NCI-H774 (cell line): ENCODE results near the gene RAB7A.
A peak's percentile ranks its signal among the peaks of the same experiment; 100 is the strongest.

ENCODE experiments used
- DNase-seq: peaks from one replicate; lab custom pipeline; 2025; lab: John Stamatoyannopoulos, UW

RAB7A gene

GRCh38 chr3:128726023-128727016 lies at the start of gene RAB7A:
Gene RAB7A, plus strand, starts transcription at chr3:128726183. Its CDS starts 69,185 bp downstream, at chr3:128795368.
- peak; percentile 96 for DNase-seq

DNA sequence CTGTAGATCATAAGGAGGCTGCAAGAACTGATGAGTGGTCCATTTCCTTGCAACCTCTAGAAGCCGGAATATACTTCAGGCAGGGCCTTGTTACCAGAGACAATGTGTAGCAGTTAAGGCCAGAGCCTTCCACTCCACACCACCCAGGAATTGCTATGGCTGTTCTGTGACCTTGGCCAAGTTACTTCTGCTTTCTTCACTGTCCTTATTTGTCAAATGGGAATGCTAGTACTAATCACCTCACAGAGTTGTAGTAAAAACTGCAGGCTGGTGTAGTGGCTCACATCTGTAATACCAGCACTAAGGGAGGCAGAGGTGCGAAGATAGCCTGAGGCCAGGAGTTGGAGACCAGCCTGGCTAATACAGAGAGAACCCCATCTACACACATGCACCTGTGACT lies 46.6 kb upstream of the RAB7A start:
- DNase-seq: no peak

GRCh38 chr3:128680603-128681368 lies 45.2 kb upstream of the RAB7A start:
- peak; percentile 97 for DNase-seq

DNA sequence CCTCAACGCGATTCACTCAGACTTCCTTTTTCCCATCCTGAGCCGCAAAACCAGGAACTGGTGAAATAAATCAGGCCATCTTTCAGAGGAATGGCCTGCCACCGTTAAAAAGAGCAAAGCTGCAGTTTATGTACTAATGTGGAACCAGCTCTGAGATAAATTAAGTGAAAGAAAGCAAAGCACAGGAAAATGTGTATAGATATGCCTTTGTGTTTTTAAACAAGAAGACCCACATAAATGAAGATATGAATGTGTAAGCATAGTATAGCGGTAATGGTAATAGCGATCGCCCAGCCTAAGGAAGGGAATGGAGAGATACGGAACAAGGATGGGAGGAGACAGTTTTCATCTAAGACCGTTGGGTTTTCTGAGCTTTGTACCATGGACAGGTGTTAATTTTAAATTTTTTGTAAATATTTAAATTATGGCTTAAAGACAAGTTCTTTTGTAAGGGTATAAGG lies 44.6 kb upstream of the RAB7A start:
- no peak for DNase-seq

GRCh38 chr3:128683957-128684356 lies 42.0 kb upstream of the RAB7A start:
- DNase-seq: no peak

DNA sequence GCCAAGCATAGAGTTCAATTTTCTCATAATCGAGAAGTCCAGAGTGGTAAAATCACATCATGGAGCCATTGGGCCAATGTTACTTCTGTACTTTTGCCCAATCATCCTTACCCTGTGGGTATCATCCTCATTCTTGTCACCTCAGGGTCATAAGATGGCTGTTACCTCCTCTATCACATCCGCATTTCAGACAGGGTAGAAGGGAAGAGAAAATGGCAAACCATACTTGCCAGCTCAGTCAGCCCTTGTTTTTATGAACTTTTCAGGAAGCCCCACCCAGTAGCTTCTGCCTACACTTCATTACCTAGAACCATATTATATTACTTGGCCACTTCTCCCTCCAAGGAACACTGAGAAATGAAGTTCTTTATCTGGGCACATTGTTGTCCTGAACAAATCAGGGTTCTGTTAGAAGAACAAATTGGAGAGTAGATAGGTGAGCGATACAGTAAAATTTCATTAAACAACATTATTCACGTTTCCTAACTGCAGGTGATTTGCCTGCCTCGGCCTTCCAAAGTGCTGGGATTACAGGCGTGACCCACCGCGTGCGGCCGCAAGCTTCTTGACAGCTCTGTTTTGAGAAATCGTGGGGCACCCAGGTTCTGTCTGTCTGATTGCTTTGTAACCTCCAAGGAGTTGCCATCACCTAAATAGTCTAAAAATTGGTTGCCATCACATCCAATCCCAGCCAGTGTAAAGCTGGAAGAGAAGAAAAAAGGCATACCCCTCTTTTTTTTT lies 40.8 kb upstream of the RAB7A start:
- DNase-seq: no peak

GRCh38 chr3:128686465-128686864 lies 39.5 kb upstream of the RAB7A start:
- DNase-seq: no peak

GRCh38 chr3:128689060-128689459 lies 36.9 kb upstream of the RAB7A start:
- DNase-seq: no peak

DNA sequence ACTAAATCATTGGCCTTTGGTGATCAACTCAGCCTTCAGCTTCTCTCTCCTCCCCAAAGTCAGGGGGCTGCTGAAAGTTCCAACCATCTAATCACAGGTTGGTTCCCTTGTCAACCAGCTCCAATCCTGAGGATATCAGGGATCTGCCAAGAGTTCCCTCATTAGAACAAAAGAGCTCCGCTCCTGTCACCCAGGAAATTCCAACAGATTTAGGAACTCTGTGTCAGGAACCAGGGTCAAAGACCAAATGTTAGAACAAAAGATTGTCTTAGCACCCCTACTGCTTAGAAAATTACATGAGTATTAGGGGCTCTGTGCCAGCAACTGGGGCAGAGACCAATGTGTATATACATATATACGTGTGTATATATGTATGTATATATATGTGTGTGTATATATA lies 32.3 kb upstream of the RAB7A start:
- no peak for DNase-seq

- DNase-seq: no peak
Measured at GRCh38 chr3:128697341-128697740, 28.6 kb upstream of the RAB7A start.

GRCh38 chr3:128698211-128699047 lies 27.6 kb upstream of the RAB7A start:
- DNase-seq: peak; percentile 35

GRCh38 chr3:128701342-128702212 lies 24.4 kb upstream of the RAB7A start:
- DNase-seq: no peak

DNA sequence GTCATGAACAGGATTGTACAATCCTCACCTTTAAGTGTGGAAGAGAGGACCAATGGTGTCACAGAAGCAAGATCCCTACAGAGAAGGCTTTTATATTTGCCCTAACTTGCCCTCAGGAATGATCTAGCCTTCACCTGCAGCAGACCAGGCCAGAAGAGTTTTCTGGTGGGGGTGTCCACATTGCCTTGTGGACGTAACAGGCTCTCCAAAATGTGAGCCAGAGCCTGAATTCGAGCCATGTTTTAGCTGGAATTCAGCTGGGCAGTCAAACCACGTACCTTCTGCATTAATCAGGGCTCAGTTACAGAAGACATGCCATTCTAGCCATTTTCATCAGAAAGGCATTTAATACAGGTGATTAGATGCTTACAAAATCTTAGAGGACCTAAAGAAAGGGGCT lies 23.6 kb upstream of the RAB7A start:
- no peak for DNase-seq

DNA sequence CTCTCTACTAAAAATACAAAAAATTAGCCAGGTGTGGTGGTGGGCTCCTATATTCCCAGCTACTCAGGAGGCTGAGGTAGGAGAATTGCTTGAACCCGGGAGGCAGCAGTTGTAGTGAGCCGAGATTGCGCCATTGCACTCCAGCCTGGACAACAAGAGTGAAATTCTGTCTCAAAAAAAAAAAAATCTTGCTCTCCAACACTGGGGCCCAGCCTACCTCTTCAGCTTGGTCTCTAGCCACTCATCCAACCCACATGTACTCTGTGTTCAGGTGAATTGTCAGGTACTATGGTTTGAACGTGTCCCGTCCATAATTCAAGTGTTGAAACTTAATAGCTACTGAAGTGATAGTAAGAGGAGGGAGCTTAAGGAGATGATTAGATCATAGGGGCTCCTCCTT lies 22.4 kb upstream of the RAB7A start:
- DNase-seq: no peak

- DNase-seq: no peak
Measured at GRCh38 chr3:128706086-128706615, 19.8 kb upstream of the RAB7A start.

GRCh38 chr3:128707928-128708494 lies 18.0 kb upstream of the RAB7A start:
- DNase-seq: no peak

- no peak for DNase-seq
Measured at GRCh38 chr3:128709038-128709437, 16.9 kb upstream of the RAB7A start.

DNA sequence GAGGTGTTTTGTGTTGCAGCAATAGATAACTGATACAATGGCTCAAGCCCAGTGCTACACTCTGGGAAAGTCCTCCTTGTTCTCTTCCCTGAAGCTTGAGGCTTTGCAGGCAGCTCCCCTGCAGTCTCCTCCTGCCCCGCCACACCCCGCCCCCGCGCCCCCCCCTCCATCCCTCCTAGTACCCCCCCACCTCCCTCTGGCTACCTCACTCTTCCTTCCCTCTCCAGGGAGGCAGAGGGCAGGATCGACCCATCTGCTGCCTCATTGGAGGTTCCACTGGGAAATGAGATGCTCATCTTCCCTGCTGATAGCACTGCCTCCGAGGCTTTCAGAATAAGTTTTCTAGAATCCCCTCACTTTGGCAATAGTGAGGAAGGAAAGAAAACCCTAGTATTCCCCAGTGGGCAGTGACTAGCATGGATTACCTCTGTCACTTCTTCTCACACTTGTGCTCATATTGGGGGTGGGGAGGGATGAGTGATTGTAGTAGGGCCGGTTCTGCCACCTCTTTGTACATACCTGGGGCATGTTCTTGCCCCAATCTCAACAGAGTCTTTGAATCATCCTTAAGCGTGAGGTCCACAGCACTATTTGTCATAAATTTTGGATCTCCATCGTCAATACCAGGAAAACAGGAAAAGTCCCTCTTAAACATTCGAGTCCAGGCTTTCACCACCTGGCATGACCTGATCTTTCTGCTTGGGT lies 16.3 kb upstream of the RAB7A start:
- DNase-seq: no peak
